ENCODE results near the gene FLYWCH2. TPM values are rescaled to one million over a fixed set of nuclear protein-coding genes. Genes with fewer than 3 reads are reported as not detected.

Gene FLYWCH2
- 53.0 and 83.3 TPM in 2 replicates for total RNA-seq

GRCh38 chr16:2882650-2883457 is at the start of gene FLYWCH2:
TSS of gene FLYWCH2 (plus strand) at chr16:2883215. CDS start at chr16:2896450, 13,235 bp downstream.

GRCh38 chr16:2857451-2858244 is 25.4 kb upstream of the FLYWCH2 start, which contains the start of gene PRSS22:
TSS of gene PRSS22 (minus strand) at chr16:2858170. CDS start at chr16:2858104, 66 bp downstream.

GRCh38 chr16:2911638-2912329 is 28.8 kb downstream of the FLYWCH2 start, which contains the start of gene FLYWCH1:
TSS of gene FLYWCH1 (plus strand) at chr16:2911931. CDS start at chr16:2929686, 17,755 bp downstream.

Other genes with a start within 250 kb of the FLYWCH2 start
- 32.8 and 45.2 TPM in 2 replicates for gene KCTD5, start 200.7 kb upstream of the FLYWCH2 start, total RNA-seq
- gene PRSS27, start 163.0 kb upstream of the FLYWCH2 start, total RNA-seq = 0.57 and 0.66 TPM in 2 replicates
- gene SRRM2, start 130.6 kb upstream of the FLYWCH2 start, total RNA-seq = 87.8 and 95.4 TPM in 2 replicates
- 154 and 313 TPM in 2 replicates for gene ELOB, start 105.9 kb upstream of the FLYWCH2 start, total RNA-seq
- gene PRSS33, start 95.7 kb upstream of the FLYWCH2 start, total RNA-seq = not detected in 2 replicates
- not detected in 2 replicates for gene PRSS41, start 84.7 kb upstream of the FLYWCH2 start, total RNA-seq
- not detected in 2 replicates for gene PRSS21, start 66.0 kb upstream of the FLYWCH2 start, total RNA-seq
- 0.29 TPM in 1 of 2 replicates, not detected in the other for gene ZG16B, start 52.9 kb upstream of the FLYWCH2 start, total RNA-seq
- gene PRSS22, start 25.0 kb upstream of the FLYWCH2 start, total RNA-seq = 2.7 TPM in 1 of 2 replicates, not detected in the other
- gene FLYWCH1, start 28.7 kb downstream of the FLYWCH2 start, total RNA-seq = 42.2 and 55.8 TPM in 2 replicates
- gene KREMEN2, start 81.1 kb downstream of the FLYWCH2 start, total RNA-seq = not detected in 2 replicates
- gene PAQR4, start 86.1 kb downstream of the FLYWCH2 start, total RNA-seq = 1.1 and 12.2 TPM in 2 replicates
- gene PKMYT1, start 97.2 kb downstream of the FLYWCH2 start, total RNA-seq = 0.22 and 27.1 TPM in 2 replicates
- not detected in 2 replicates for gene CLDN9, start 129.7 kb downstream of the FLYWCH2 start, total RNA-seq
- gene CLDN6, start 135.0 kb downstream of the FLYWCH2 start, total RNA-seq = 0.14 and 0.22 TPM in 2 replicates
- gene TNFRSF12A, start 137.2 kb downstream of the FLYWCH2 start, total RNA-seq = 216 and 619 TPM in 2 replicates
- gene HCFC1R1, start 140.7 kb downstream of the FLYWCH2 start, total RNA-seq = 11.6 and 21.7 TPM in 2 replicates
- gene THOC6, start 140.8 kb downstream of the FLYWCH2 start, total RNA-seq = 32.2 and 40.7 TPM in 2 replicates
- under 0.01 TPM in 1 of 2 replicates, not detected in the other for gene BICDL2, start 153.7 kb downstream of the FLYWCH2 start, total RNA-seq
- not detected in 2 replicates for gene MMP25, start 163.3 kb downstream of the FLYWCH2 start, total RNA-seq
- 3.7 and 21.7 TPM in 2 replicates for gene IL32, start 182.4 kb downstream of the FLYWCH2 start, total RNA-seq
- not detected in 2 replicates for gene ZSCAN10, start 216.1 kb downstream of the FLYWCH2 start, total RNA-seq
- 17.9 and 20.0 TPM in 2 replicates for gene ZNF205, start 229.4 kb downstream of the FLYWCH2 start, total RNA-seq

Measured in placental pericyte (primary cell).